Transverse colon (tissue), 4 donors: ENCODE results near the gene CTBP2. TPM values are rescaled to one million over a fixed set of nuclear protein-coding genes. Genes with fewer than 3 reads are reported as not detected.
A peak's percentile ranks its signal among the peaks of the same experiment; 100 is the strongest.

ENCODE experiments used
- DNase-seq: peaks from one replicate; pipeline ENCODE4 v3.0.0-alpha.2; 2019
- H3K27ac ChIP-seq, 4 donors: fragments of 200-600 bp; sonication (generic); 2 replicates each; pipeline ENCODE4 v1.5.1; 2016 to 2018; ENCODE audit warnings: inconsistent platforms in 4 of 4
- H3K27me3 ChIP-seq: fragments of 200-600 bp; sonication (generic); 2 replicates; pipeline ENCODE4 v1.5.1; 2017; ENCODE audit warnings: inconsistent platforms
- H3K36me3 ChIP-seq, 4 donors: fragments of 200-600 bp; sonication (generic); 2 replicates each; pipeline ENCODE4 v1.5.1; 2017 to 2019; ENCODE audit warnings: inconsistent platforms in 4 of 4
- H3K4me1 ChIP-seq, 4 donors: fragments of 200-600 bp; sonication (generic); 2 replicates each; pipeline ENCODE4 v1.5.1; 2017 to 2020; ENCODE audit warnings: inconsistent platforms in 4 of 4
- H3K4me3 ChIP-seq, 4 donors: fragments of 200-600 bp; sonication (generic); 1 replicate in 1 of 4; 2 replicates in 3 of 4; pipeline versions ENCODE4 v1.5.1 to v1.6.1; 2017 to 2019; ENCODE audit warnings: inconsistent platforms in 4 of 4
- H3K9me3 ChIP-seq, 2 donors: fragments of 200-600 bp; sonication (generic); 2 replicates each; pipeline ENCODE4 v1.5.1; 2017 to 2019; ENCODE audit warnings: inconsistent platforms in 2 of 2
- EP300 ChIP-seq: sonication (generic); formaldehyde crosslinking; IDR thresholded peaks from one replicate; pipeline ENCODE4 v1.6.1; 2017; ENCODE audit warnings: antibody characterized with exemption, low read depth
- POLR2A ChIP-seq: fragments of 450-650 bp; IDR thresholded peaks from one replicate; pipeline ENCODE4 v1.6.1; 2016; ENCODE audit warnings: antibody characterized with exemption, mild to moderate bottlenecking, moderate library complexity
- POLR2AphosphoS5 ChIP-seq, 3 donors: sonication (generic); formaldehyde crosslinking; IDR thresholded peaks; one replicate each; pipeline ENCODE4 v1.6.1; 2016; ENCODE audit warnings: antibody characterized with exemption in 3 of 3
- WGBS, 2 donors: methylation state at CpG; one replicate each; pipeline ENCODE4 v1.1.5; 2018; ENCODE audit warnings: low coverage in 1 of 2; 5-methylcytosine and 5-hydroxymethylcytosine counted together
- in situ Hi-C, 4 donors: fragments of 200-750 bp; cut with MboI; loops; one replicate each; pipeline versions ENCODE4 v1.15.0 to v1.15.1; 2017; ENCODE audit warnings: low sequenced_read_pairs in 3 of 4, low pct_ligation_motif_present in 1 of 4, low pct_unique_long_range_greater_than_20kb in 1 of 4
- intact Hi-C: fragments of 100-400 bp; cut with DNase I; formaldehyde crosslinking; loops from one replicate; pipeline ENCODE4 v1.15.1; 2023; ENCODE audit warnings: low total_unique reads
- total RNA-seq, 4 donors: library from RNA; depleted of rRNA; stranded (reverse); fragments of >200 nt; gene quantifications; one replicate each; pipeline ENCODE4 v1.1.0, GENCODE V29; 2016
- TF ChIP-seq, protein P1 (sequence below), 5 experiments: fragments of 200-600 bp in 3 of 5; fragments of 450-650 bp in 2 of 5; sonication (generic) in 3 of 5; IDR thresholded peaks; 1 replicate in 2 of 5; 2 replicates in 3 of 5; pipeline ENCODE4 v1.5.1; 2016 to 2017; ENCODE audit warnings: antibody characterized with exemption in 5 of 5, inconsistent platforms in 3 of 5, mild to moderate bottlenecking in 2 of 5, moderate library complexity in 1 of 5

CTBP2 gene
- total RNA-seq, 4 donors from 2014 or later = 71.9 to 247 (median 98.4) TPM

GRCh38 chr10:125094806-125095205 is 65.6 kb downstream of the CTBP2 start:
- no peak for DNase-seq
- Histone ChIP-seq H3K27ac (peak overlapping the region in 1 of 4 donors; percentile 72), H3K36me3 (no peaks in the 10 kb centered on the region), H3K27me3 (no peaks in the 10 kb centered on the region), H3K4me3 (no peak overlapping the region), H3K4me1 (peaks cover 0 to 30% (median 17%) of the 10 kb centered on the region in 4 donors), H3K9me3 (no peaks in the 10 kb centered on the region)
- intact Hi-C loops = no loop called here
- TF ChIP-seq POLR2AphosphoS5 (IDR thresholded peaks at IDR 0.05) (no peak), POLR2A (no peak), EP300 (no peak)
- TF ChIP-seq, protein P1, sequence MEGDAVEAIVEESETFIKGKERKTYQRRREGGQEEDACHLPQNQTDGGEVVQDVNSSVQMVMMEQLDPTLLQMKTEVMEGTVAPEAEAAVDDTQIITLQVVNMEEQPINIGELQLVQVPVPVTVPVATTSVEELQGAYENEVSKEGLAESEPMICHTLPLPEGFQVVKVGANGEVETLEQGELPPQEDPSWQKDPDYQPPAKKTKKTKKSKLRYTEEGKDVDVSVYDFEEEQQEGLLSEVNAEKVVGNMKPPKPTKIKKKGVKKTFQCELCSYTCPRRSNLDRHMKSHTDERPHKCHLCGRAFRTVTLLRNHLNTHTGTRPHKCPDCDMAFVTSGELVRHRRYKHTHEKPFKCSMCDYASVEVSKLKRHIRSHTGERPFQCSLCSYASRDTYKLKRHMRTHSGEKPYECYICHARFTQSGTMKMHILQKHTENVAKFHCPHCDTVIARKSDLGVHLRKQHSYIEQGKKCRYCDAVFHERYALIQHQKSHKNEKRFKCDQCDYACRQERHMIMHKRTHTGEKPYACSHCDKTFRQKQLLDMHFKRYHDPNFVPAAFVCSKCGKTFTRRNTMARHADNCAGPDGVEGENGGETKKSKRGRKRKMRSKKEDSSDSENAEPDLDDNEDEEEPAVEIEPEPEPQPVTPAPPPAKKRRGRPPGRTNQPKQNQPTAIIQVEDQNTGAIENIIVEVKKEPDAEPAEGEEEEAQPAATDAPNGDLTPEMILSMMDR (IDR thresholded peaks at IDR 0.05) = no peak
- 87 to 89% methylated on average over 6 to 8 of the region's 8 CpGs for WGBS, 2 donors
- in situ Hi-C loops = no loop called here

GRCh38 chr10:125093974-125094705 is 66.2 kb downstream of the CTBP2 start:
- Histone ChIP-seq H3K4me3 (no peak overlapping the region), H3K4me1 (peaks cover 0 to 30% (median 17%) of the 10 kb centered on the region in 4 donors), H3K9me3 (no peaks in the 10 kb centered on the region), H3K27ac (peak overlapping the region; percentile 46 to 72 (median 58)), H3K36me3 (no peaks in the 10 kb centered on the region), H3K27me3 (no peaks in the 10 kb centered on the region)
- TF ChIP-seq POLR2AphosphoS5 (IDR thresholded peaks at IDR 0.05) (no peak), EP300 (no peak), POLR2A (no peak)
- TF ChIP-seq, protein P1 (IDR thresholded peaks at IDR 0.05) = no peak
- in situ Hi-C loops (no loop called here), intact Hi-C loops (no loop called here)
- DNase-seq = no peak
- WGBS, 2 donors = 89 to 90% methylated on average over 14 to 21 of the region's 21 CpGs

DNA sequence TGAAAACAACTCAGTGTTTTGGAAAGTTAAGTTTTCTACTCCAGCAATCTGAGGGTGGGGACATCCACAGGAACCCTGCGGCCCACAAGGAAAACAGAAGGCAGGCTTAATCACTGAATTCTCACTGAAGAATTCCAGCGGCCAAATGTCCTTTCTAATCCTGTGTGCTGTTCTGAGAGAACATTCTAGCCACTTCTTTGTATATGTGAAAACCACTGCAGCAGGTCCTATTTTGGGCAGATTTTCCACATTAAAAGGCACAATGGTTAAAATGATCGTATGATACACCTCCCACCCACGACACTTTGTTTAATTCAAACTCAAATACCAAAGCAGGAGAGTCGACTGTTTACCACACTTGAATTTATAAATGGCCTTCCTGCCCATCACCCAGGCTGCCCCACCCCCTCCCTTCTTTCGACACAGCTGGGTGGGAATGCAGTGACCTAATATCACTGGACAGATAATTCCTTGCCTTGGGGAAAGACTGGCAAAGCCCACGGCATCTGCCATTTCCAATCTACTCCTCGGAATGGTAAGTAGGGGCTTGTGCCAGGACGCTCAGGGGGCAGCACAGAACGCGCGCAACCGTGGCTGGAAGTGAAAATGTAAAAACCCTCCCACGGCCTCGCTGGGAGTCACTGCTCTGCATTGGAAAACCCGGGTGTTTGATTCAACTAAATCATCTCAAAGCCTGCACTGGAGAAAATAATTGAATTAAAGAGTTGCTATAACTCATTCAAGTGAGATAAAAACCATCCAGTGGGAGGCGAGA is 67.0 kb downstream of the CTBP2 start:
- H3K4me3 ChIP-seq = no peak overlapping the region
- intact Hi-C loops (no loop called here), in situ Hi-C loops (no loop called here)
- H3K27ac ChIP-seq = peak overlapping the region; percentile 46 to 72 (median 58)
- WGBS, 2 donors = 50 to 71% methylated on average over 6 to 17 of the region's 17 CpGs
- no peaks in the 10 kb centered on the region for H3K36me3 ChIP-seq
- peak; percentile 48 for DNase-seq
- peaks cover 0 to 30% (median 17%) of the 10 kb centered on the region in 4 donors for H3K4me1 ChIP-seq
- peak in 1 of 3 donors; percentile 23 for TF ChIP-seq POLR2AphosphoS5 (IDR thresholded peaks at IDR 0.05)
- no peak for TF ChIP-seq EP300
- no peak for TF ChIP-seq POLR2A
- no peaks in the 10 kb centered on the region for H3K27me3 ChIP-seq
- H3K9me3 ChIP-seq = no peaks in the 10 kb centered on the region

DNA sequence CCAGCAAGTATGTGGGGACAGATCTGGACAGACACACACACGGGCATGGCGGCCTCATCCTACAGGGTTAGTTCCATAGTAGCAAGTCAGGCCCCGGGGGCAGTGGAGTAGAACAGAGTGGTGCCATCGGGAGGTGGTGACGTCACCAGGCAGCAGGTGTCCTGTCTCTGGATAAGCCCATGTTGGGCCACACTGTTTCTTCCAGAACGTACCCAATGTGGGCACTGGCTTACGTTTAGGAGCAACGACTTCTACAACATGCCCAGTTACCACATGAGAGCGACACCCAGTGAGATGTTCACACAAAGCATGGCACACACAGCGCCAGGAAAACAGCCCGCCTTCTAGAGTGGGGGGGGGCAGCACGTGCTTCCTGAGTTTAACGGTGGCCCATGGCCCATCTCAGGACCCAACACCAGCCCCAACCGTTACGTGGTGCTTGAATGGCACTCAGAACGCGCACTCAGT is 67.8 kb downstream of the CTBP2 start:
- intact Hi-C loops = no loop called here
- peaks cover 0 to 30% (median 17%) of the 10 kb centered on the region in 4 donors for H3K4me1 ChIP-seq
- H3K4me3 ChIP-seq = no peak overlapping the region
- no peak for DNase-seq
- in situ Hi-C loops = no loop called here
- H3K27ac ChIP-seq = peak overlapping the region; percentile 46 to 72 (median 58)
- 91% methylated on average over 17 of the region's 17 CpGs; no CpG with 5 or more reads in 1 of the 2 donors for WGBS, 2 donors
- no peaks in the 10 kb centered on the region for H3K9me3 ChIP-seq
- H3K36me3 ChIP-seq = no peaks in the 10 kb centered on the region
- TF ChIP-seq EP300 = no peak
- no peak for TF ChIP-seq POLR2A
- TF ChIP-seq POLR2AphosphoS5 (IDR thresholded peaks at IDR 0.05) = no peak
- TF ChIP-seq, protein P1 (IDR thresholded peaks at IDR 0.05) = no peak
- H3K27me3 ChIP-seq = no peaks in the 10 kb centered on the region
